ENCODE measurements around the gene STX11. TPM values are rescaled to one million over a fixed set of nuclear protein-coding genes. Genes with fewer than 3 reads are reported as not detected.

Gene STX11
- total and polyA plus RNA-seq, 8 donors: 1.8 to 31.3 (median 2.5) TPM

GRCh38 chr6:144152334-144152900, 2.1 kb downstream of the STX11 start:
- H3K27me3 ChIP-seq: no peaks in the 10 kb centered on the region
- H3K36me3 ChIP-seq: peaks cover 0 to 13% of the 10 kb centered on the region in 2 donors
- ATAC-seq: no peak
- H3K9me3 ChIP-seq: no peaks in the 10 kb centered on the region
- no peak for DNase-seq
- H3K4me1 ChIP-seq: peaks cover 4 to 67% of the 10 kb centered on the region in 2 donors
- intact Hi-C loops (cut with DNase I): no loop called here
- no peak for TF ChIP-seq CTCF (IDR thresholded peaks at IDR 0.05)
- peak overlapping the region in 1 of 2 donors; percentile 73 for H3K4me3 ChIP-seq
- peak overlapping the region in 1 of 2 donors; percentile 94 for H3K27ac ChIP-seq

GRCh38 chr6:144153260-144153659, 2.9 kb downstream of the STX11 start:
- ATAC-seq (no peak), DNase-seq (peak in 1 of 4 donors; percentile 45)
- Histone ChIP-seq H3K27ac (peak overlapping the region in 1 of 2 donors; percentile 94), H3K4me3 (peak overlapping the region in 1 of 2 donors; percentile 73), H3K9me3 (no peaks in the 10 kb centered on the region), H3K4me1 (peaks cover 4 to 75% of the 10 kb centered on the region in 2 donors), H3K36me3 (peaks cover 0 to 16% of the 10 kb centered on the region in 2 donors), H3K27me3 (no peaks in the 10 kb centered on the region)
- intact Hi-C loops (cut with DNase I): no loop called here
- TF ChIP-seq CTCF (IDR thresholded peaks at IDR 0.05): no peak

- DNase-seq (no peak), ATAC-seq (no peak)
- no peak overlapping the region for H3K4me3 ChIP-seq
- intact Hi-C loops (cut with DNase I): no loop called here
- H3K27ac ChIP-seq: peak overlapping the region in 1 of 2 donors; percentile 94
- H3K36me3 ChIP-seq: peaks cover 0 to 16% of the 10 kb centered on the region in 2 donors
- no peaks in the 10 kb centered on the region for H3K27me3 ChIP-seq
- H3K9me3 ChIP-seq: no peaks in the 10 kb centered on the region
- H3K4me1 ChIP-seq: peaks cover 4 to 82% of the 10 kb centered on the region in 2 donors
- no peak for TF ChIP-seq CTCF (IDR thresholded peaks at IDR 0.05)
Observed at GRCh38 chr6:144153971-144154370, 3.7 kb downstream of the STX11 start.

GRCh38 chr6:144155529-144155928, 5.2 kb downstream of the STX11 start:
- DNase-seq (no peak), ATAC-seq (no peak)
- peak overlapping the region in 1 of 2 donors; percentile 75 for H3K27ac ChIP-seq
- H3K4me3 ChIP-seq: no peak overlapping the region
- H3K9me3 ChIP-seq: no peaks in the 10 kb centered on the region
- no peak for TF ChIP-seq CTCF (IDR thresholded peaks at IDR 0.05)
- H3K27me3 ChIP-seq: no peaks in the 10 kb centered on the region
- H3K4me1 ChIP-seq: peaks cover 4 to 91% of the 10 kb centered on the region in 2 donors
- intact Hi-C loops (cut with DNase I): no loop called here
- peaks cover 0 to 16% of the 10 kb centered on the region in 2 donors for H3K36me3 ChIP-seq

- peaks cover 4 to 98% of the 10 kb centered on the region in 2 donors for H3K4me1 ChIP-seq
- H3K27me3 ChIP-seq: no peaks in the 10 kb centered on the region
- H3K9me3 ChIP-seq: no peaks in the 10 kb centered on the region
- no peak for ATAC-seq
- peak overlapping the region; percentile 45 to 75 for H3K27ac ChIP-seq
- intact Hi-C loops (cut with DNase I): no loop called here
- H3K36me3 ChIP-seq: peaks cover 0 to 18% of the 10 kb centered on the region in 2 donors
- no peak overlapping the region for H3K4me3 ChIP-seq
- TF ChIP-seq CTCF (IDR thresholded peaks at IDR 0.05): no peak
- DNase-seq: peak in 2 of 4 donors; percentile 38 to 58
Observed at GRCh38 chr6:144156338-144156737, 6.0 kb downstream of the STX11 start.
